Astrocyte of the cerebellum (primary cell): ENCODE data around the gene DHFR2.
"Not testable (repeated sequence)": the region's sequence is repeated elsewhere in the genome, so short reads cannot be mapped to it uniquely, and the experiment has no call there.

Experiments used
- DNase-seq: peaks from one replicate; pipeline ENCODE4 v3.0.0-alpha.2; 2011; ENCODE audit warnings: low read depth
- H3K4me3 ChIP-seq: 2 replicates; pipeline ENCODE4 v1.5.1; 2011; ENCODE audit warnings: mild to moderate bottlenecking, low read depth, low read length, moderate library complexity
- CTCF ChIP-seq: IDR thresholded peaks from 2 replicates; pipeline ENCODE4 v1.5.1; 2012; ENCODE audit warnings: low read length, low read depth, moderate library complexity, mild to moderate bottlenecking; ENCODE audit errors: missing control alignments
- in situ Hi-C: cut with HindIII; loops from 2 replicates; pipeline ENCODE4 v1.10.0; 2017; ENCODE audit warnings: low sequenced_read_pairs

The DHFR2 gene

GRCh38 chr3:94095111-94095510, 32.4 kb upstream of the DHFR2 start:
- no peak for TF ChIP-seq CTCF
- no peak overlapping the region for H3K4me3 ChIP-seq
- DNase-seq, result no peak
- in situ Hi-C loops, result no loop called here

DNA sequence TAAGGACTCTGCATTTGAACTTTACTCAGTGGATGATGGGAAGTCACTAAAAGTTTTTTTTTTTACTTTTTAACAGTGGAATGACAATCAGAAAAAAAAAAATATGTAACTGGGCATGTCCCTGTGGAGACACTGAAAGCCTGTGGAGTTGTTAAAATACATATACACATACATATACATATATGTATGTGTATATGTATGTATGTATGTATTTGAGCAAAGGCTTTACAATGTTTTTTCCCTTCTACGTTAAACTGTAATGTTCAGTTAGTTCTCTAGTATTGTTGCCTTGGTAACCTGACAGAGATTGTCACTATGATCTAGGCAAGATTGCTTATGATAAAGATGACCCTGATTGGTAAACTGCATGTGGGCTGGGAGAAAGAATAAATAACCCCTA, 30.4 kb upstream of the DHFR2 start:
- in situ Hi-C loops, result no loop called here
- no peak for DNase-seq
- no peak for TF ChIP-seq CTCF
- no peak overlapping the region for H3K4me3 ChIP-seq

GRCh38 chr3:94092086-94092485, 29.4 kb upstream of the DHFR2 start:
- DNase-seq, result no peak
- H3K4me3 ChIP-seq, result no peak overlapping the region
- in situ Hi-C loops, result no loop called here
- no peak for TF ChIP-seq CTCF

DNA sequence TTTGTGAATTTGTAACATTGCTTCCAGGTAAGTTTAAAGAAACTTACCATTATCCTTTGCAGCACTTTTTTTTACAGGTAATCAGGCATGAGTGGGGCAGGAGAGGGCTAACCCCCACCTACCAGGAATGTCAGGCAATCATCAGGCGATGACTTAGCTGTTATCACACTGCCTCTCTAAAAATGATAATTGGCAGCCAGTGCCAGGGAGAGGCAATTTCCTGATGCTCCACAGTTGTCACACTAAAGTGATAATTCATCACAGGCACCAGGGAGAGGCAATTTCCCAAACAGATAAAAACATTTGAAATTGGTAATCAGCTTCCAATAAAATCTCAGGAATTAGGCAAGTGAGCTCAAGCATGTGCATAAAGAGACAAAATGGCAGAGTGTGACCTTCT, 26.4 kb upstream of the DHFR2 start:
- in situ Hi-C loops, result no loop called here
- no peak overlapping the region for H3K4me3 ChIP-seq
- no peak for DNase-seq
- no peak for TF ChIP-seq CTCF

GRCh38 chr3:94083261-94083660, 20.5 kb upstream of the DHFR2 start:
- DNase-seq, result no peak
- no peak for TF ChIP-seq CTCF
- no peak overlapping the region for H3K4me3 ChIP-seq
- in situ Hi-C loops, result no loop called here

GRCh38 chr3:94082391-94082937, 19.7 kb upstream of the DHFR2 start:
- DNase-seq, result no peak
- in situ Hi-C loops, result no loop called here
- no peak overlapping the region for H3K4me3 ChIP-seq
- TF ChIP-seq CTCF, result no peak

DNA sequence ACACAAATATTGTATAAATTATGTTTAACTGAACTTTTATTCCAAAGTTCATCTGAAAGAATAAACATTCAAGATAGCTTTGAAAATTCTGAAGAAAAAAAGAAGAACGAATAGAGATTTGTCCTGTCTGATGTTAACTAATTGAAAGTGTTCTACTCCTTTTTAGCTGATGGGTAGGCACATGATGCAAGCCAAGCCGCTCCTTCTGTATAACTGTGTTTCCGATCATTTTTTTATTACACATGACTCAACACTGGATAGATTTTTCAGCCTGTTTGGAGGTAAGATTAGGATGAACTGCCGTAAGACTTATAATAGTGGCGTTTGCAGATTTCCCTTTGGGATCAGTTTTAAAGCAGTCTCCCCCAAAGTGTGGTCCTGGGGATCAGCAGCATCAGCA, 19.2 kb upstream of the DHFR2 start:
- H3K4me3 ChIP-seq, result no peak overlapping the region
- DNase-seq, result no peak
- in situ Hi-C loops, result no loop called here
- TF ChIP-seq CTCF, result no peak

GRCh38 chr3:94080552-94080951, 17.8 kb upstream of the DHFR2 start:
- H3K4me3 ChIP-seq, DNase-seq, in situ Hi-C loops: not testable (repeated sequence)
